Mammary epithelial cell (primary cell): Measurements from ENCODE around the gene PPIL4.

Experiments
- CTCF ChIP-seq, 2 donors: IDR thresholded peaks in 1 of 2; conservative IDR thresholded peaks in 1 of 2; 2 replicates each; pipeline ENCODE4 v1.5.1; 2011 to 2012; ENCODE audit warnings: inconsistent platforms in 2 of 2, low read length in 2 of 2, mild to moderate bottlenecking in 2 of 2, control low read depth in 1 of 2, low read depth in 1 of 2; ENCODE audit not compliant: insufficient read depth in 1 of 2; ENCODE audit errors: extremely low read depth in 1 of 2
- EZH2 ChIP-seq: IDR thresholded peaks from 2 replicates; pipeline ENCODE4 v1.6.1; 2012; ENCODE audit warnings: low read length, inconsistent platforms, borderline replicate concordance

- TF ChIP-seq CTCF (conservative IDR thresholded peaks at IDR 0.05 in 1 of 2, IDR thresholded peaks at IDR 0.05 in 1 of 2; ENCODE audit: extremely low read depth in 1 of 2, insufficient read depth in 1 of 2, low read depth in 1 of 2, low read length in 2 of 2) (peak; percentile 72 to 87), EZH2 (no peak)
Observed at GRCh38 chr6:149565527-149566409, 19.9 kb upstream of the PPIL4 start, which contains the start of gene GINM1.
